OCI-LY3 (cell line): ENCODE measurements around the gene IL1B.

Experiments
- EZH2phosphoT487 ChIP-seq: fragments of 200-600 bp; shearing (Covaris generic); IDR thresholded peaks from 2 replicates; pipeline ENCODE4 v1.6.1; 2018; ENCODE audit warnings: antibody characterized with exemption, mixed run types, low read depth
- TF ChIP-seq, protein P1 (sequence below): fragments of 200-600, 300-600 bp; sonication (generic); IDR thresholded peaks from 2 replicates; pipeline ENCODE4 v1.5.1; 2014; ENCODE audit warnings: antibody characterized with exemption, low read length, low read depth

DNA sequence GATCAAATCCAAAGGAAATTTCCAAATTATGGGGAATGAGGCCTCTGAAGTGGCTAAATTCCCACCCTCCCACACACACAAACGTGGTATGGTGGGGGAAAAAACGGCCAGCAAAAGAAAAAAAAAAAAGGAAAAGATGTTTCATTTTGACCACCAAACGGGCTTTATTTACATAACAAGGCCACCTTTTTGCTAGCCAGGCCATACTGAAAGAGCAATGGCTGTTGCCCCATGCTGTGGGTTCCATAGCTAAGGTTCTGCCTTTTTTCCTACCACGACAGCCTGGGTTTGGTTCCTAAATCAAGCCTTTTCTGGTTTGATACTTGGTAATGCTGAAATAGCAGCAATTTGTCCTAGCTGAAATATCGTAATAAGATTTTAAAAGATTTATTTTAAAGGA is 14.0 kb upstream of the IL1B start:
- TF ChIP-seq, protein P1, sequence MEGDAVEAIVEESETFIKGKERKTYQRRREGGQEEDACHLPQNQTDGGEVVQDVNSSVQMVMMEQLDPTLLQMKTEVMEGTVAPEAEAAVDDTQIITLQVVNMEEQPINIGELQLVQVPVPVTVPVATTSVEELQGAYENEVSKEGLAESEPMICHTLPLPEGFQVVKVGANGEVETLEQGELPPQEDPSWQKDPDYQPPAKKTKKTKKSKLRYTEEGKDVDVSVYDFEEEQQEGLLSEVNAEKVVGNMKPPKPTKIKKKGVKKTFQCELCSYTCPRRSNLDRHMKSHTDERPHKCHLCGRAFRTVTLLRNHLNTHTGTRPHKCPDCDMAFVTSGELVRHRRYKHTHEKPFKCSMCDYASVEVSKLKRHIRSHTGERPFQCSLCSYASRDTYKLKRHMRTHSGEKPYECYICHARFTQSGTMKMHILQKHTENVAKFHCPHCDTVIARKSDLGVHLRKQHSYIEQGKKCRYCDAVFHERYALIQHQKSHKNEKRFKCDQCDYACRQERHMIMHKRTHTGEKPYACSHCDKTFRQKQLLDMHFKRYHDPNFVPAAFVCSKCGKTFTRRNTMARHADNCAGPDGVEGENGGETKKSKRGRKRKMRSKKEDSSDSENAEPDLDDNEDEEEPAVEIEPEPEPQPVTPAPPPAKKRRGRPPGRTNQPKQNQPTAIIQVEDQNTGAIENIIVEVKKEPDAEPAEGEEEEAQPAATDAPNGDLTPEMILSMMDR = no peak
- no peak for TF ChIP-seq EZH2phosphoT487
